K562 (cell line): ENCODE measurements around the gene SULT2B1. TPM values are rescaled to one million over a fixed set of nuclear protein-coding genes. Genes with fewer than 3 reads are reported as not detected.

ENCODE experiments used
- ARHGAP35 ChIP-seq: fragments of 450-650 bp; IDR thresholded peaks from 2 replicates; pipeline ENCODE4 v1.6.1; 2018; ENCODE audit not compliant: partially characterized antibody
- BCOR ChIP-seq: fragments of 450-650 bp; IDR thresholded peaks from 2 replicates; pipeline ENCODE4 v1.6.1; 2016
- BRD4 ChIP-seq: fragments of 200-600 bp; sonication (generic); IDR thresholded peaks from 2 replicates; pipeline ENCODE4 v1.6.1; 2017; ENCODE audit warnings: inconsistent platforms
- HDAC2 ChIP-seq: fragments of 450-650 bp; IDR thresholded peaks from 2 replicates; pipeline ENCODE4 v1.6.1; 2016; ENCODE audit warnings: mild to moderate bottlenecking
- HMG20B ChIP-seq: fragments of 250-450 bp; sonication (Bioruptor Pico); IDR thresholded peaks from 2 replicates; pipeline ENCODE4 v1.5.0; 2021; ENCODE audit warnings: mild to moderate bottlenecking
- OTX1 ChIP-seq: fragments of 450-650 bp; formaldehyde crosslinking; IDR thresholded peaks from 2 replicates; pipeline ENCODE4 v1.4.0; 2022; ENCODE audit warnings: mild to moderate bottlenecking
- POLR3G ChIP-seq: IDR thresholded peaks from 2 replicates; pipeline ENCODE4 v1.6.1; 2011; ENCODE audit not compliant: insufficient read length, insufficient replicate concordance; ENCODE audit errors: extremely low read depth
- PTBP1 ChIP-seq: fragments of 200-400 bp; formaldehyde crosslinking; IDR thresholded peaks from 2 replicates; pipeline ENCODE4 v1.6.1; 2017; ENCODE audit warnings: low read depth, low read length
- ZKSCAN3 ChIP-seq: fragments of 250-450 bp; sonication (Bioruptor Pico); IDR thresholded peaks from 2 replicates; pipeline ENCODE4 v1.4.0; 2020
- polyA plus RNA-seq, 8 experiments: library from polyadenylated mRNA; depleted of rRNA in 4 of 8; stranded (reverse) in 5 of 8; unstranded in 3 of 8; fragments of >200 nt; fragmentation: Nextera tagmentation in 2 of 8; fragmentation: Illumina TruSeq in 1 of 8; extraction: Ambion mirVana in 2 of 8; extraction: Trizol in 1 of 8; gene quantifications; 2 replicates each; pipeline versions ENCODE4 v1.2.1 to v1.2.3, GENCODE V29; 2011 to 2014; ENCODE audit warnings: inconsistent platforms in 1 of 8, missing spikeins in 1 of 8
- total RNA-seq, 7 experiments: library from RNA; depleted of rRNA in 6 of 7; stranded (reverse); fragments of >200 nt in 6 of 7; fragmentation: Illumina TruSeq in 2 of 7; extraction: Trizol in 2 of 7; gene quantifications; 2 replicates each; pipeline versions ENCODE4 v1.2.1 to v1.2.3, GENCODE V29; 2011 to 2021; ENCODE audit warnings: low replicate concordance in 1 of 7
- TF ChIP-seq, protein P1 (sequence below): fragments of 200-800 bp; sonication (Bioruptor generic); IDR thresholded peaks from 2 replicates; pipeline ENCODE4 v1.6.1; 2017; ENCODE audit warnings: missing genetic modification characterization, missing compliant biosample characterization
- TF ChIP-seq, protein P2 (sequence below): fragments of 250-450 bp; sonication (Bioruptor Pico); IDR thresholded peaks from 2 replicates; pipeline ENCODE4 v1.5.0; 2021; ENCODE audit warnings: mild to moderate bottlenecking, moderate library complexity
- TF ChIP-seq, protein P3 (sequence below), 2 experiments: fragments of 450-650 bp; conservative IDR thresholded peaks; 2 replicates each; pipeline ENCODE4 v1.6.1; 2017; ENCODE audit warnings: mild to moderate bottlenecking in 2 of 2, moderate library complexity in 2 of 2
- TF ChIP-seq, protein P4 (sequence below), 2 experiments: fragments of 450-650 bp; IDR thresholded peaks; 2 replicates each; pipeline ENCODE4 v1.6.1; 2016; ENCODE audit warnings: mild to moderate bottlenecking in 2 of 2, borderline replicate concordance in 1 of 2, low read depth in 1 of 2, moderate library complexity in 1 of 2

The SULT2B1 gene
- total and polyA plus RNA-seq, 9 of the 15 experiments (the other 6 are each of a cell fraction or from before 2014, with no cell fraction given): 0.09 to 0.62 (median 0.22) TPM; not detected in 2

DNA sequence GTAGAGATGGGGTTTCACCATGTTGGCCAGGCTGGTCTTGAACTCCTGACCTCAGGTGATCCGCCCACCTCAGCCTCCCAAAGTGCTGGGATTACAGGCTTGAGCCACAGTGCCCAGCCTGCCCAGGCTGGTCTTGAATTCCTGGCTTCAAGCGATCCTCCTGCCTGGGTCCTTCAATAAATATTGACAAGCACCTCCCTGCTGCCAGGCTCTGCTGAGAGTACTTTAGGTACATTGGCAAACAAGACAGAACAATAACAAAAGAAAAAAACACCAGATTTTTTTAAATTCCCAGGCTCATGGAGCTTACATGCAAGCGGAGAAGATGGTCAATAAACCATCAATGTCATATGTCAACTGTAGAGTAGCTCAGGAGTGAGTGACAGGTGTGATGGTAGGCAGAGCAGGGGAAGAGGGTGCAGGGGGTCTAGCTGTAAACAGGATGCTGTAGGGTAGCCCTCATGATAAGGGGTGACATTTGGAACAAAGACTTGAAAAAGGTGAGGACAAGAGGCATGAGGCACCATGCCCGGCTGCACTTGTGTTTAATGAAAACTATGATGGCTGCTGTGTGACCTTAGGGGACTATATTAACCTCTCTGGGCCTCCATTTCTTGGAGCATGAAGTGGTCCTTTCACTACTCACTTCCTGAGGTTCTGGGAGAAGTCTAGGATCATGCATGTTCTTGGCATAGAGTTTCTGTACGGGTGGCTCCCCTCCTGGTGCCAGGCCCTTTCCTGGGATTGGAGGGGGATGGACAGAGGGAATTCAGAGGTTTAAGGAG lies 19.6 kb downstream of the SULT2B1 start (continued):
- TF ChIP-seq, protein P1, sequence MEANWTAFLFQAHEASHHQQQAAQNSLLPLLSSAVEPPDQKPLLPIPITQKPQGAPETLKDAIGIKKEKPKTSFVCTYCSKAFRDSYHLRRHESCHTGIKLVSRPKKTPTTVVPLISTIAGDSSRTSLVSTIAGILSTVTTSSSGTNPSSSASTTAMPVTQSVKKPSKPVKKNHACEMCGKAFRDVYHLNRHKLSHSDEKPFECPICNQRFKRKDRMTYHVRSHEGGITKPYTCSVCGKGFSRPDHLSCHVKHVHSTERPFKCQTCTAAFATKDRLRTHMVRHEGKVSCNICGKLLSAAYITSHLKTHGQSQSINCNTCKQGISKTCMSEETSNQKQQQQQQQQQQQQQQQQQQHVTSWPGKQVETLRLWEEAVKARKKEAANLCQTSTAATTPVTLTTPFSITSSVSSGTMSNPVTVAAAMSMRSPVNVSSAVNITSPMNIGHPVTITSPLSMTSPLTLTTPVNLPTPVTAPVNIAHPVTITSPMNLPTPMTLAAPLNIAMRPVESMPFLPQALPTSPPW (CRISPR knock-in tag): no peak
- TF ChIP-seq, protein P2, sequence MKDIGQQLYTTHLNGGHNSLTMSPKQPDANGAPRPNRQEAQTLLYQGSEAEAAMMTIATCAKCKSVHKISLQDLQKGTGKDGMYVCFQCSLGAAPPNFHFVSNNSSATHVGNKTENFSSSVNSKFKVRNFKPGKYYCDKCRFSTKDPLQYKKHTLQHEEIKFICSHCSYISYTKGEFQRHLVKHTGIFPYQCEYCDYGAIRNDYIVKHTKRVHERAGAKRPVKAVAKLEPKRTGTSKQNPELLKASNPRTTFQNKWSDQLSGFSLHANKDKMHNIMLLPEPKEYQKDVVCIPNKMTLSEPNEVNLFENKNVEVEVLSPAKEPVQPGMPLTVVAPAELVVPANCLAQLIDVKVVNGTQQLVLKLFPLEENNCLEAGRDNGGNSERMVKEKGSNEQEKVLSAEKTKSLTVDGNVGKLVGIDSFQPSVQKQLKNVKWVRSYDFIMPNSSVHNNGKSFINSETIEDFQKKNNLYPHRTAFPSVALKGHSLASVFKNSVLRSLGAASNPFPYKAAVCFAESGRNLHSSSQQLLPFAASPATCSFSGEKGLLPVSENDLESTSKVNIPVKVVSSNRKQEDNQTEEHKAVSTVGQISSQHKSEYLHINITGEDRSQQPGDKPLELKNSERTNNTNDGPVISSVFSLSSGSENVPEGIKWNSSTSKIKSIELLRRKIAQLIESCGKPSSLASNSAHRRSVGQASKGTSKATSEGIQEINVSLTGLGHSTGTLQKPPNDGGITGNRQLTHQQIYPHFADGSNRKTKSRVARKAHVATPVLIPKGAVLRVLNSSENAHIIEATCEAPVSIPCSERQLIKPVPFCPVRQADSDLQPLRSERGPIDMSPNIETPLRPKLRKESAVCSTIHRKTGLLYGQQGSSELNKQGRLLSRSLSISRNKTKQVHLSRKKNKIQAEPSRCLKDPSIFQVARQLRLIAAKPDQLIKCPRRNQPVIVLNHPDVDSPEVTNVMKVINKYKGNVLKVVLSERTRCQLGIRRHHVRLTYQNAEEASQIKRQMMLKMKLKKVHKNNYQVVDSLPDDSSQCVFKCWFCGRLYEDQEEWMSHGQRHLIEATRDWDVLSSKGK (CRISPR knock-in tag): no peak
- TF ChIP-seq ZKSCAN3 (no peak), BCOR (peak; percentile 97), BRD4 (no peak), PTBP1 (peak; percentile 90), HDAC2 (peak; percentile 66; the same call in 1 of the 2 replicates), HMG20B (CRISPR knock-in tag) (no peak), OTX1 (CRISPR knock-in tag) (no peak), ARHGAP35 (no peak), POLR3G (no peak)
- TF ChIP-seq, protein P3, sequence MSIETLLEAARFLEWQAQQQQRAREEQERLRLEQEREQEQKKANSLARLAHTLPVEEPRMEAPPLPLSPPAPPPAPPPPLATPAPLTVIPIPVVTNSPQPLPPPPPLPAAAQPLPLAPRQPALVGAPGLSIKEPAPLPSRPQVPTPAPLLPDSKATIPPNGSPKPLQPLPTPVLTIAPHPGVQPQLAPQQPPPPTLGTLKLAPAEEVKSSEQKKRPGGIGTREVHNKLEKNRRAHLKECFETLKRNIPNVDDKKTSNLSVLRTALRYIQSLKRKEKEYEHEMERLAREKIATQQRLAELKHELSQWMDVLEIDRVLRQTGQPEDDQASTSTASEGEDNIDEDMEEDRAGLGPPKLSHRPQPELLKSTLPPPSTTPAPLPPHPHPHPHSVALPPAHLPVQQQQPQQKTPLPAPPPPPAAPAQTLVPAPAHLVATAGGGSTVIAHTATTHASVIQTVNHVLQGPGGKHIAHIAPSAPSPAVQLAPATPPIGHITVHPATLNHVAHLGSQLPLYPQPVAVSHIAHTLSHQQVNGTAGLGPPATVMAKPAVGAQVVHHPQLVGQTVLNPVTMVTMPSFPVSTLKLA (conservative IDR thresholded peaks at IDR 0.05): no peak
- TF ChIP-seq, protein P4, sequence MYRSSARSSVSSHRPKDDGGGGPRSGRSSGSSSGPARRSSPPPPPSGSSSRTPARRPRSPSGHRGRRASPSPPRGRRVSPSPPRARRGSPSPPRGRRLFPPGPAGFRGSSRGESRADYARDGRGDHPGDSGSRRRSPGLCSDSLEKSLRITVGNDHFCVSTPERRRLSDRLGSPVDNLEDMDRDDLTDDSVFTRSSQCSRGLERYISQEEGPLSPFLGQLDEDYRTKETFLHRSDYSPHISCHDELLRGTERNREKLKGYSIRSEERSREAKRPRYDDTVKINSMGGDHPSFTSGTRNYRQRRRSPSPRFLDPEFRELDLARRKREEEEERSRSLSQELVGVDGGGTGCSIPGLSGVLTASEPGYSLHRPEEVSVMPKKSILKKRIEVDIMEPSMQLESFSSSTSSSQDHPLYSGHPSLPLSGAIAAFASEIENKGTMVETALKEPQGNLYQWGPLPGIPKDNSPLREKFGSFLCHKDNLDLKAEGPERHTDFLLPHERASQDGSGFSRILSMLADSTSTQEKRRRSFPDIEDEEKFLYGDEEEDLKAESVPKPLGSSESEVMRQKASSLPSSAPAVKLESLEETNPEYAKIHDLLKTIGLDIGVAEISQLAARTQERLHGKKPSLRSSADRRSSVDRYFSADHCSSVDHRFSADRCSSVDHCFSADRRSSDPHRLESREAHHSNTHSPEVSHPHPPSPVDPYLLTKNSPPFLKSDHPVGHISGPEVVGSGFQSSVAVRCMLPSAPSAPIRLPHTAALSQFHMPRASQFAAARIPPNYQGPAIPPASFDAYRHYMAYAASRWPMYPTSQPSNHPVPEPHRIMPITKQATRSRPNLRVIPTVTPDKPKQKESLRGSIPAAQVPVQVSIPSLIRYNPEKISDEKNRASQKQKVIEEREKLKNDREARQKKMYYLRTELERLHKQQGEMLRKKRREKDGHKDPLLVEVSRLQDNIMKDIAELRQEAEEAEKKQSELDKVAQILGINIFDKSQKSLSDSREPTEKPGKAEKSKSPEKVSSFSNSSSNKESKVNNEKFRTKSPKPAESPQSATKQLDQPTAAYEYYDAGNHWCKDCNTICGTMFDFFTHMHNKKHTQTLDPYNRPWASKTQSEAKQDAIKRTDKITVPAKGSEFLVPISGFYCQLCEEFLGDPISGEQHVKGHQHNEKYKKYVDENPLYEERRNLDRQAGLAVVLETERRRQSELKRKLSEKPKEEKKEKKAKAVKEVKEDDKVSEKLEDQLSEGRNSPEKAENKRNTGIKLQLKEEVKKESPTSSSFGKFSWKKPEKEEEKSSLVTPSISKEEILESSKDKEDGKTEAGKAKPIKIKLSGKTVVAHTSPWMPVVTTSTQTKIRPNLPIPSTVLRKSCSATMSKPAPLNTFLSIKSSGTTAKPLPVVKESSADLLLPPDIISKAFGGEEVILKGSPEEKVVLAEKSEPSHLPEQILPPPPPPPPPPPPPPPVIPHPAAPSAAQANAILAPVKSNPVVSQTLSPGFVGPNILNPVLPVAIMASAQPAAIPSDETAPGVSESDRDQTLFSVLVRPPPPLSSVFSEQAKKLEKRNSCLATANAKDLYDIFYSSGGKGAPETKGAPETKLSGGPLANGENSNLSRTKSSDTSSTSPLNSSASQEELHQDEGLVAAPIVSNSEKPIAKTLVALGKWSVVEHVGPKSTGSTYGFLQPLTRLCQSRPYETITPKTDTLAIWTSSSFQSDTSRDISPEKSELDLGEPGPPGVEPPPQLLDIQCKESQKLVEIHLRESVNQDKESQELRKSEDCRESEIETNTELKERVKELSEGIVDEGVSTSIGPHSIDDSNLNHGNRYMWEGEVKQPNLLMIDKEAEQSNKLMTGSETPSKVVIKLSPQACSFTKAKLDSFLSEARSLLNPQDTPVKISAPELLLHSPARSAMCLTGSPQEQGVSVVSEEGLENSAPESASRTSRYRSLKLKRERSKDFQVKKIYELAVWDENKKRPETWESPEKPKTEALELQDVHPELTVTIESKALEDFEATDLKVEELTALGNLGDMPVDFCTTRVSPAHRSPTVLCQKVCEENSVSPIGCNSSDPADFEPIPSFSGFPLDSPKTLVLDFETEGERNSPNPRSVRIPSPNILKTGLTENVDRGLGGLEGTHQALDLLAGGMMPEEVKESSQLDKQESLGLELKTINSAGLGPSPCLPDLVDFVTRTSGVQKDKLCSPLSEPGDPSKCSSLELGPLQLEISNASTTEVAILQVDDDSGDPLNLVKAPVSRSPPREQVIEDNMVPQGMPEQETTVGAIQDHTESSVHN (IDR thresholded peaks at IDR 0.05; ENCODE audit: borderline replicate concordance in 1 of 2, low read depth in 1 of 2): no peak
